Vagina (tissue), 2 donors: ENCODE results near the gene C10orf90.

Experiments
- CTCF ChIP-seq, 3 experiments: fragments of 450-650 bp in 2 of 3; fragments of 200-600 bp in 1 of 3; sonication (generic) in 1 of 3; IDR thresholded peaks; one replicate each; pipeline ENCODE4 v1.5.1; 2017 to 2019; ENCODE audit warnings: antibody characterized with exemption in 3 of 3, mild to moderate bottlenecking in 2 of 3, moderate library complexity in 2 of 3
- POLR2A ChIP-seq, 2 donors: fragments of 450-650 bp; IDR thresholded peaks; one replicate each; pipeline ENCODE4 v1.6.1; 2017; ENCODE audit warnings: antibody characterized with exemption in 2 of 2, mild to moderate bottlenecking in 2 of 2, moderate library complexity in 2 of 2

GRCh38 chr10:126576336-126576735, 94.2 kb downstream of the C10orf90 start:
- TF ChIP-seq CTCF (IDR thresholded peaks at IDR 0.05), result no peak
- TF ChIP-seq POLR2A (IDR thresholded peaks at IDR 0.05), result no peak
